Measurements from ENCODE around the gene ZFAND2A. TPM values are rescaled to one million over a fixed set of nuclear protein-coding genes. Genes with fewer than 3 reads are reported as not detected.
A peak's percentile ranks its signal among the peaks of the same experiment; 100 is the strongest.

ZFAND2A gene
- total RNA-seq, 1 experiment from 2014 or later, result 13.7 TPM

- no peak overlapping the region for H2BK5ac ChIP-seq (ENCODE audit: insufficient read length, low read length)
- H3T11ph ChIP-seq (ENCODE audit: low read length), result no peak overlapping the region
- Mint-ChIP-seq H3K27me3 (ENCODE audit: low read depth) (no peaks in the 10 kb centered on the region), H3K9me3 (peaks cover 0 to 7% of the 10 kb centered on the region in 2 experiments; a peak in 4 of 5 replicates), H3K4me3 (no peak overlapping the region), H3K36me3 (ENCODE audit: insufficient read depth in 1 of 3, low read depth in 3 of 3) (peaks cover 7 to 23% (median 18%) of the 10 kb centered on the region in 3 experiments), H3K27ac (peak overlapping the region in 1 of 3 experiments; percentile 37; a peak in 2 of 7 replicates), H3K4me1 (peaks cover 15 to 25% of the 10 kb centered on the region in 2 experiments)
- no peak overlapping the region for H3K14ac ChIP-seq (ENCODE audit: insufficient read depth, low read length)
- no peaks in the 10 kb centered on the region for H3K4me1 ChIP-seq (ENCODE audit: insufficient read depth, low read length)
- H3K23ac ChIP-seq (ENCODE audit: insufficient read length, low read depth, low read length), result no peak overlapping the region
- WGBS (ENCODE audit: extremely low coverage, insufficient read length, low lambda C conversion rate), result no CpG with 5 or more reads among the region's 22 CpGs
- H3K4ac ChIP-seq (ENCODE audit: low read depth, low read length), result no peak overlapping the region
- no peak overlapping the region for H3K18ac ChIP-seq (ENCODE audit: insufficient read length, low read depth, low read length)
- H3K27ac ChIP-seq (ENCODE audit: insufficient read length, low read depth, low read length), result no peak overlapping the region
- H3K4me2 ChIP-seq (ENCODE audit: insufficient read depth, insufficient read length, low read length), result no peak overlapping the region
- no peak overlapping the region for H2BK12ac ChIP-seq (ENCODE audit: insufficient read length, low read depth, low read length)
- H4K5ac ChIP-seq (ENCODE audit: insufficient read length, low read depth, low read length), result no peak overlapping the region
- H3K56ac ChIP-seq (ENCODE audit: insufficient read length, low read depth, low read length), result no peak overlapping the region
- H3K9ac ChIP-seq (ENCODE audit: extremely low read depth, insufficient read length, low read length), result no peak overlapping the region
- no peak overlapping the region for H2BK15ac ChIP-seq (ENCODE audit: low read depth, low read length)
- no peak for TF ChIP-seq CTCF (conservative IDR thresholded peaks at IDR 0.05)
- H4K8ac ChIP-seq (replicated peaks; ENCODE audit: insufficient read length, low read depth, low read length), result no peak overlapping the region
- H3K27me3 ChIP-seq (ENCODE audit: insufficient read depth, low read length), result no peaks in the 10 kb centered on the region
- no peak for DNase-seq
- H3K23me2 ChIP-seq (ENCODE audit: insufficient read length, low read depth, low read length, poor library complexity, severe bottlenecking), result no peaks in the 10 kb centered on the region
- H2AK5ac ChIP-seq (ENCODE audit: insufficient read length, low read length), result no peak overlapping the region
- H3K79me2 ChIP-seq (ENCODE audit: insufficient read depth, low read length), result peaks cover 8% of the 10 kb centered on the region; the same call in 1 of the 2 replicates
- no peak overlapping the region for H2BK120ac ChIP-seq (ENCODE audit: low read depth, low read length, poor library complexity, severe bottlenecking)
- H3K79me1 ChIP-seq (ENCODE audit: insufficient read depth, low read depth, low read length, poor library complexity, severe bottlenecking), result peaks cover 3% of the 10 kb centered on the region
- no peak overlapping the region for H2AFZ ChIP-seq (ENCODE audit: low read length)
- no peaks in the 10 kb centered on the region for H3K9me3 ChIP-seq (ENCODE audit: control insufficient read depth, low read depth, low read length)
- no peak overlapping the region for H2BK20ac ChIP-seq (ENCODE audit: low read depth, low read length, poor library complexity, severe bottlenecking)
- no peak overlapping the region for H4K91ac ChIP-seq (ENCODE audit: insufficient read length, low read depth, low read length)
- no peaks in the 10 kb centered on the region for H4K20me1 ChIP-seq (ENCODE audit: control insufficient read depth, insufficient read depth, insufficient read length)
Measured at GRCh38 chr7:1120791-1121190, 39.2 kb downstream of the ZFAND2A start.

Measured in H9 (cell line).